Panc1 (cell line): Measurements from ENCODE around the gene CDK6.

Experiments used
- POLR2AphosphoS5 ChIP-seq: IDR thresholded peaks from 2 replicates; pipeline ENCODE4 v1.6.1; 2012; ENCODE audit warnings: mild to moderate bottlenecking, low read depth, low read length, moderate library complexity
- REST ChIP-seq, 2 experiments: IDR thresholded peaks; 2 replicates each; pipeline ENCODE4 v1.6.1; 2011 to 2012; ENCODE audit warnings: low read depth in 2 of 2, control low read depth in 1 of 2, low read length in 1 of 2, mild to moderate bottlenecking in 1 of 2, moderate library complexity in 1 of 2; ENCODE audit not compliant: insufficient read depth in 1 of 2

DNA sequence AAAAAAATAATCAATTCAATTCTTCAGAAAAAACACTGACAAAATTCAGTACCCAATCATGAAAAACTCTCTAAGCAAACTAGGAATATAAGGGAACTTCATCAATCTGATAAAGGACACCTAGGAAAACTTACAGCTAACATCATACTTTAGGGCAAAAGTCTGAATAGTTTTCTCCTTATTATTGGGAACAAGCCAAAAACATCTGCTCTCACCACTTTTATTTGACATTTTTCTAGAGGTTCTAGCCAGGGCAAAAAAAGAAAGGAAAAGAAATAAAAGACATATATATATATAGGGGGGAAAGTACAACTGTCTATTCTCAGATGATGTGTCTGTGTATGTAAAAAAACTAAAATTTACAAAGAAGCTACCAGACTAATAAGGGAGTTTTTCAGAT lies 19.0 kb downstream of the CDK6 start:
- TF ChIP-seq REST (IDR thresholded peaks at IDR 0.05; ENCODE audit: insufficient read depth in 1 of 2, low read depth in 2 of 2, low read length in 1 of 2) (no peak), POLR2AphosphoS5 (no peak)
